ENCODE data around the gene PHKG2. TPM values are rescaled to one million over a fixed set of nuclear protein-coding genes. Genes with fewer than 3 reads are reported as not detected.

Gene PHKG2
- total and polyA plus RNA-seq, 7 donors = 10.1 to 21.3 (median 13.2) TPM

DNA sequence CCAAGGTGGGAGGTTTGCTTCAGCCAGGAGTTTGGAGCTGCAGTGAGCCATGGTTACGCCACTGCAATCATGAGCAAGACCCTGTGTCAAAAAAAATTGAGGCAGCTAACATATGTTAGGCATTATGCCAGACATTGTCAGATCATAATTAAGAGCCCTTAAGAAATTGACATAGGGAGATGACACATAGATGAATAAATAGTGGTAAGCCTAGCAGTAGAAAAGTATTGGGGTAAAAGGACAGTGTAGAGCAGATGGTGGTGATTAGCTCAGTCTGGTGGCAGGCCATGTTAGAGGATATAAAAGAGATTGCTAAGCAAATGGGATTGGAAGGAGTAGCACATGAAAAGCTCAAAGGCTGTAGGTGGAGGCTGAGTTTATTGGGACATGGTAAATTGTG, 26.6 kb upstream of the PHKG2 start:
- TF ChIP-seq, protein P1, sequence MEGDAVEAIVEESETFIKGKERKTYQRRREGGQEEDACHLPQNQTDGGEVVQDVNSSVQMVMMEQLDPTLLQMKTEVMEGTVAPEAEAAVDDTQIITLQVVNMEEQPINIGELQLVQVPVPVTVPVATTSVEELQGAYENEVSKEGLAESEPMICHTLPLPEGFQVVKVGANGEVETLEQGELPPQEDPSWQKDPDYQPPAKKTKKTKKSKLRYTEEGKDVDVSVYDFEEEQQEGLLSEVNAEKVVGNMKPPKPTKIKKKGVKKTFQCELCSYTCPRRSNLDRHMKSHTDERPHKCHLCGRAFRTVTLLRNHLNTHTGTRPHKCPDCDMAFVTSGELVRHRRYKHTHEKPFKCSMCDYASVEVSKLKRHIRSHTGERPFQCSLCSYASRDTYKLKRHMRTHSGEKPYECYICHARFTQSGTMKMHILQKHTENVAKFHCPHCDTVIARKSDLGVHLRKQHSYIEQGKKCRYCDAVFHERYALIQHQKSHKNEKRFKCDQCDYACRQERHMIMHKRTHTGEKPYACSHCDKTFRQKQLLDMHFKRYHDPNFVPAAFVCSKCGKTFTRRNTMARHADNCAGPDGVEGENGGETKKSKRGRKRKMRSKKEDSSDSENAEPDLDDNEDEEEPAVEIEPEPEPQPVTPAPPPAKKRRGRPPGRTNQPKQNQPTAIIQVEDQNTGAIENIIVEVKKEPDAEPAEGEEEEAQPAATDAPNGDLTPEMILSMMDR (IDR thresholded peaks at IDR 0.05) = no peak
- no peak for DNase-seq
- WGBS, 3 donors = 96 to 100% (median 97%) methylated on average over 1 of the region's 1 CpG
- peaks cover 15 to 100% of the 10 kb centered on the region in 2 donors for H3K36me3 ChIP-seq (ENCODE audit: insufficient read depth in 1 of 2, low read depth in 1 of 2)
- no peak overlapping the region for H3K27ac ChIP-seq
- H3K27me3 ChIP-seq (ENCODE audit: insufficient read depth in 3 of 3, low read length in 2 of 3) = no peaks in the 10 kb centered on the region
- intact Hi-C loops (cut with DNase I) = no loop called here
- H3K9me3 ChIP-seq = no peaks in the 10 kb centered on the region
- no peak for ATAC-seq
- H3K4me1 ChIP-seq = no peaks in the 10 kb centered on the region
- no peak overlapping the region for H3K4me3 ChIP-seq

DNA sequence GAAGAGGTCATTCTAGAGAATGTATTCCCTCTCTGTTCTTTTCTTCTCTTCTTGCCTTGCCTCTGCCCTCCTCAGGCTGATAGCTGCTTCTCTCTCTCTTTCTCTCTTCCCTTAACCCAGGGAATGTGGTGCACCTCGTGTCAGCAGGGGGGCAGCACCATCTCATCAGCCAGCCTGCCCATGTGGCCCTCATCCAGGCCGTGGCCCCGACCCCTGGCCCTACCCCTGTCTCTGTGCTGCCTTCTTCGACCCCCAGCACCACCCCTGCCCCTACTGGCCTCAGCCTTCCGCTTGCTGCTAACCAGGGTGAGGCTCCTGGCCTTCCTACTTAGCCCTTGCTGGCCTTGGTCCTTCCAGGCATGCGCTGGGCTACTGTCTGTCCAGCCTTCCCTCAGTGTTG, 25.8 kb upstream of the PHKG2 start:
- no peak for DNase-seq
- Histone ChIP-seq H3K9me3 (no peaks in the 10 kb centered on the region), H3K27me3 (ENCODE audit: insufficient read depth in 3 of 3, low read length in 2 of 3) (no peaks in the 10 kb centered on the region), H3K27ac (no peak overlapping the region), H3K36me3 (ENCODE audit: insufficient read depth in 1 of 2, low read depth in 1 of 2) (peaks cover 13 to 99% of the 10 kb centered on the region in 2 donors), H3K4me3 (no peak overlapping the region), H3K4me1 (no peaks in the 10 kb centered on the region)
- peak in 2 of 4 donors; percentile 15 to 31 for ATAC-seq
- 71 to 77% (median 74%) methylated on average over 6 of the region's 6 CpGs for WGBS, 3 donors
- intact Hi-C loops (cut with DNase I) = no loop called here
- TF ChIP-seq, protein P1 (IDR thresholded peaks at IDR 0.05) = no peak

DNA sequence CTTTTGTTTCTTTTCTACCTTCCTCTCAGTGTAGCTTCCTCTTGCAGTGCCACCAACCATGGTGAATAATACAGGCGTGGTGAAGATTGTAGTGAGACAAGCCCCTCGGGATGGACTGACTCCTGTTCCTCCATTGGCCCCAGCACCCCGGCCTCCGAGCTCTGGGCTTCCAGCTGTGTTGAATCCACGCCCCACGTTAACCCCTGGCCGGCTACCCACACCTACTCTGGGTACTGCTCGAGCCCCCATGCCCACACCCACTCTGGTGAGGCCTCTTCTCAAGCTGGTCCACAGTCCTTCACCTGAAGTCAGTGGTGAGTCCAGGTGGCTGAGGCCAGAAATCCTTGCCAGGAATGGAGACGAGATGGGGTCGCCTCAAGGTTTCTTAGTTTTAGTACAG, 25.3 kb upstream of the PHKG2 start:
- Histone ChIP-seq H3K4me1 (no peaks in the 10 kb centered on the region), H3K36me3 (ENCODE audit: insufficient read depth in 1 of 2, low read depth in 1 of 2) (peaks cover 13 to 99% of the 10 kb centered on the region in 2 donors), H3K27ac (no peak overlapping the region), H3K4me3 (no peak overlapping the region), H3K27me3 (ENCODE audit: insufficient read depth in 3 of 3, low read length in 2 of 3) (no peaks in the 10 kb centered on the region), H3K9me3 (no peaks in the 10 kb centered on the region)
- DNase-seq (no peak), ATAC-seq (no peak)
- intact Hi-C loops (cut with DNase I) = no loop called here
- WGBS, 3 donors = 80% methylated on average over 10 of the region's 10 CpGs
- TF ChIP-seq, protein P1 (IDR thresholded peaks at IDR 0.05) = no peak

DNA sequence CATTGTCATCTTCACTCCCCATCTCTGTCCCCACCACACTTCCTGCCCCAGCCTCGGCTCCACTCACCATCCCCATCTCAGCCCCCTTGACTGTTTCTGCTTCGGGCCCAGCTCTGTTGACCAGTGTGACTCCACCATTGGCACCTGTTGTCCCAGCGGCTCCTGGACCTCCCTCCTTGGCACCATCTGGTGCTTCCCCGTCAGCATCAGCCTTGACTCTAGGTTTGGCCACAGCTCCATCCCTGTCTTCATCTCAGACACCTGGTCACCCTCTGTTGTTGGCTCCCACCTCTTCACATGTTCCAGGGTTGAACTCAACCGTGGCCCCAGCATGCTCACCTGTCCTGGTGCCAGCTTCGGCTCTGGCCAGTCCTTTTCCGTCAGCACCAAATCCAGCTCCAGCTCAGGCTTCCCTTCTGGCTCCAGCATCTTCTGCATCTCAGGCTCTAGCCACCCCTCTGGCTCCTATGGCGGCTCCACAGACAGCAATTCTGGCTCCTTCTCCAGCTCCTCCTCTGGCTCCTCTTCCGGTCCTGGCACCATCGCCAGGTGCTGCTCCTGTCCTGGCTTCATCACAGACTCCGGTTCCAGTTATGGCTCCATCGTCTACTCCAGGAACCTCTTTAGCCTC, 24.4 kb upstream of the PHKG2 start:
- Histone ChIP-seq H3K4me1 (no peaks in the 10 kb centered on the region), H3K9me3 (no peaks in the 10 kb centered on the region), H3K27ac (no peak overlapping the region), H3K27me3 (ENCODE audit: insufficient read depth in 3 of 3, low read length in 2 of 3) (no peaks in the 10 kb centered on the region), H3K36me3 (ENCODE audit: insufficient read depth in 1 of 2, low read depth in 1 of 2) (peaks cover 13 to 98% of the 10 kb centered on the region in 2 donors), H3K4me3 (no peak overlapping the region)
- TF ChIP-seq, protein P1 (IDR thresholded peaks at IDR 0.05) = no peak
- WGBS, 3 donors = 62 to 78% (median 65%) methylated on average over 12 of the region's 12 CpGs
- ATAC-seq = peak; percentile 17 to 32 (median 24)
- intact Hi-C loops (cut with DNase I) = loop anchor here in 1 of 2 donors (2.0 kb wide), 1 partner anchor 15 kb away; no protein-coding TSS in a partner anchor
- no peak for DNase-seq

Measured in psoas muscle (tissue), 8 donors.